GM12865 (cell line): ENCODE data around the gene OSBPL1A.

Experiments
- DNase-seq: peaks from one replicate; pipeline ENCODE4 v3.0.0; 2010; ENCODE audit warnings: low read depth
- H3K4me3 ChIP-seq: 2 replicates; pipeline ENCODE4 v1.5.1; 2011; ENCODE audit warnings: mild to moderate bottlenecking, low read depth, low read length, control low read depth
- CTCF ChIP-seq: IDR thresholded peaks from 2 replicates; pipeline ENCODE4 v1.5.1; 2011; ENCODE audit warnings: low read length, control low read depth, low read depth, inconsistent platforms; ENCODE audit not compliant: insufficient read depth; ENCODE audit errors: missing control alignments

Gene OSBPL1A

GRCh38 chr18:24118750-24119577, 278.7 kb downstream of the OSBPL1A start:
- peak; percentile 62 for TF ChIP-seq CTCF

GRCh38 chr18:24115628-24116027, 282.0 kb downstream of the OSBPL1A start:
- no peak overlapping the region for H3K4me3 ChIP-seq
- no peak for TF ChIP-seq CTCF
- DNase-seq: no peak

More at GRCh38 chr18:24118750-24119577, 278.7 kb downstream of the OSBPL1A start:
- peak; percentile 88 for DNase-seq
- H3K4me3 ChIP-seq: no peak overlapping the region

- DNase-seq: no peak
- TF ChIP-seq CTCF: no peak
- H3K4me3 ChIP-seq: no peak overlapping the region
Observed at GRCh38 chr18:24114924-24115549, 282.6 kb downstream of the OSBPL1A start.

- H3K4me3 ChIP-seq: no peak overlapping the region
- TF ChIP-seq CTCF: no peak
- DNase-seq: no peak
Observed at GRCh38 chr18:24112874-24113615, 284.6 kb downstream of the OSBPL1A start.

- no peak for DNase-seq
- H3K4me3 ChIP-seq: no peak overlapping the region
- no peak for TF ChIP-seq CTCF
Observed at GRCh38 chr18:24112464-24112863, 285.2 kb downstream of the OSBPL1A start.
